SK-N-SH treated with all-trans-retinoic acid at 6 μM for 48 hours (cell line): ENCODE measurements around the gene BARX2.
"Not testable (repeated sequence)": the region's sequence is repeated elsewhere in the genome, so short reads cannot be mapped to it uniquely, and the experiment has no call there.

ENCODE experiments used
- TSHZ2 ChIP-seq: fragments of 250-450 bp; sonication (Bioruptor Pico); IDR thresholded peaks from 2 replicates; pipeline ENCODE4 v1.5.0; 2020; ENCODE audit warnings: mild to moderate bottlenecking, moderate library complexity
- ZFP3 ChIP-seq: fragments of 250-450 bp; sonication (Bioruptor Pico); IDR thresholded peaks from 2 replicates; pipeline ENCODE4 v1.5.0; 2020; ENCODE audit warnings: mild to moderate bottlenecking, moderate library complexity
- ZFP30 ChIP-seq: fragments of 450-650 bp; formaldehyde crosslinking; IDR thresholded peaks from 2 replicates; pipeline ENCODE4 v1.5.0; 2022; ENCODE audit warnings: mild to moderate bottlenecking, moderate library complexity

- not testable (repeated sequence) for TF ChIP-seq ZFP3, TSHZ2, ZFP30 (CRISPR knock-in tag)
These were observed 47.9 kb upstream of the BARX2 start for GRCh38 chr11:129327708-129328107.
